CD4-positive, alpha-beta T cell (primary cell): ENCODE results near the gene SUGP2. TPM values are rescaled to one million over a fixed set of nuclear protein-coding genes. Genes with fewer than 3 reads are reported as not detected.
"Not testable (repeated sequence)": the region's sequence is repeated elsewhere in the genome, so short reads cannot be mapped to it uniquely, and the experiment has no call there.

ENCODE experiments used
- ATAC-seq: fragments of 200-7000 bp; cut with Tn5 transposase; one replicate; pipeline ENCODE4 v1.10.0; 2022; ENCODE audit warnings: mild to moderate bottlenecking; ENCODE audit not compliant: poor library complexity
- CTCF ChIA-PET: fragments of 350-600 bp; sonication (Branson Sonifier 250); formaldehyde crosslinking; loops from one replicate; lab custom pipeline; 2021; ENCODE audit warnings: antibody characterized with exemption, inconsistent platforms; lab: Charles Lee
- POLR2A ChIA-PET: fragments of 350-600 bp; sonication (Branson Sonifier 250); formaldehyde crosslinking; loops from one replicate; lab custom pipeline; 2021; ENCODE audit warnings: antibody characterized with exemption, inconsistent platforms; lab: Charles Lee
- DNase-seq, 14 experiments: peaks; one replicate each; pipeline ENCODE4 v3.0.0-alpha.2; 2013 to 2020; ENCODE audit warnings: mixed read lengths in 2 of 14
- H3K27ac ChIP-seq, 2 donors: one replicate each; pipeline versions ENCODE4 v1.5.1 to v1.7.0; 2013; ENCODE audit warnings: low read length in 2 of 2, low read depth in 1 of 2, mild to moderate bottlenecking in 1 of 2
- H3K27me3 ChIP-seq, 2 experiments: 1 replicate in 1 of 2; 2 replicates in 1 of 2; pipeline versions ENCODE4 v1.6.1 to v1.7.0; 2013; ENCODE audit warnings: low read length in 2 of 2, control low read depth in 1 of 2, mild to moderate bottlenecking in 1 of 2, moderate library complexity in 1 of 2; ENCODE audit not compliant: insufficient read depth in 2 of 2, control insufficient read depth in 1 of 2
- H3K36me3 ChIP-seq: one replicate; pipeline ENCODE4 v1.6.1; 2013; ENCODE audit warnings: low read length, control low read depth; ENCODE audit not compliant: insufficient read depth
- H3K4me1 ChIP-seq: one replicate; pipeline ENCODE4 v1.6.1; 2013; ENCODE audit warnings: low read length, control low read depth; ENCODE audit not compliant: insufficient read depth
- H3K4me3 ChIP-seq: one replicate; pipeline ENCODE4 v1.5.1; 2013; ENCODE audit warnings: mild to moderate bottlenecking, low read length, moderate library complexity
- H3K9me3 ChIP-seq, 2 experiments: 1 replicate in 1 of 2; 2 replicates in 1 of 2; pipeline versions ENCODE4 v1.6.1 to v1.7.0; 2013; ENCODE audit warnings: low read length in 2 of 2, mild to moderate bottlenecking in 2 of 2, control low read depth in 1 of 2, moderate library complexity in 1 of 2; ENCODE audit not compliant: control insufficient read depth in 1 of 2, insufficient read depth in 1 of 2
- H3K27ac Mint-ChIP-seq: one replicate; pipeline ENCODE4 v1.8.0; 2020; ENCODE audit warnings: mixed read lengths
- H3K27me3 Mint-ChIP-seq: one replicate; pipeline ENCODE4 v1.8.0; 2021; ENCODE audit warnings: mixed read lengths
- H3K36me3 Mint-ChIP-seq: one replicate; pipeline ENCODE4 v1.8.0; 2021; ENCODE audit warnings: low read depth, mixed read lengths
- H3K4me1 Mint-ChIP-seq: one replicate; pipeline ENCODE4 v1.8.0; 2021; ENCODE audit warnings: low read depth, mixed read lengths
- H3K4me3 Mint-ChIP-seq: one replicate; pipeline ENCODE4 v1.8.0; 2020; ENCODE audit warnings: mild to moderate bottlenecking, mixed read lengths
- H3K9me3 Mint-ChIP-seq: one replicate; pipeline ENCODE4 v1.8.0; 2020; ENCODE audit warnings: mixed read lengths
- CTCF ChIP-seq: fragments of 200-600 bp; IDR thresholded peaks from one replicate; pipeline ENCODE4 v1.8.0; 2022; ENCODE audit warnings: antibody characterized with exemption, mild to moderate bottlenecking
- intact Hi-C, 2 experiments: fragments of 100-400 bp; cut with DNase I in 1 of 2; cut with micrococcal nuclease in 1 of 2; formaldehyde crosslinking; loops; one replicate each; pipeline versions ENCODE4 v1.15.1 to v1.9.0; 2023 to 2025; cut with DNase I, micrococcal nuclease
- total RNA-seq, 174 experiments: library from RNA in 2 of 174; stranded (reverse) in 2 of 174; gene quantifications; one replicate each; pipeline ENCODE4 v1.2.3 and lab custom pipeline; 2021 to 2026

SUGP2 gene
- total RNA-seq, 2 experiments from 2014 or later = 106 to 110 TPM

GRCh38 chr19:18960370-18960769, 72.9 kb downstream of the SUGP2 start:
- no peak overlapping the region for H3K27ac ChIP-seq
- Mint-ChIP-seq H3K9me3 (no peaks in the 10 kb centered on the region), H3K27me3 (peaks cover 6% of the 10 kb centered on the region), H3K4me3 (no peak overlapping the region), H3K4me1 (peaks cover 12% of the 10 kb centered on the region), H3K27ac (no peak overlapping the region), H3K36me3 (no peaks in the 10 kb centered on the region)
- H3K9me3 ChIP-seq = peaks cover 0 to under 1% of the 10 kb centered on the region in 2 experiments
- H3K4me3 ChIP-seq = no peak overlapping the region
- no peak for DNase-seq
- no peak for ATAC-seq
- H3K36me3 ChIP-seq = no peaks in the 10 kb centered on the region
- peaks cover 11% of the 10 kb centered on the region for H3K4me1 ChIP-seq
- peaks cover 3% of the 10 kb centered on the region in 2 experiments for H3K27me3 ChIP-seq
- TF ChIP-seq CTCF = no peak
- POLR2A ChIA-PET = no interaction called here
- intact Hi-C loops = no loop called here
- CTCF ChIA-PET = no interaction called here

GRCh38 chr19:18955042-18955441, 78.3 kb downstream of the SUGP2 start:
- no peaks in the 10 kb centered on the region for H3K4me1 ChIP-seq
- no peaks in the 10 kb centered on the region for H3K27me3 Mint-ChIP-seq
- no peaks in the 10 kb centered on the region for H3K4me1 Mint-ChIP-seq
- H3K4me3 ChIP-seq = no peak overlapping the region
- peaks cover 4% of the 10 kb centered on the region for H3K9me3 Mint-ChIP-seq
- no peak overlapping the region for H3K27ac ChIP-seq
- no peak overlapping the region for H3K27ac Mint-ChIP-seq
- ATAC-seq (no peak), DNase-seq (no peak)
- TF ChIP-seq CTCF = no peak
- H3K36me3 ChIP-seq = no peaks in the 10 kb centered on the region
- ChIA-PET POLR2A (no interaction called here), CTCF (no interaction called here)
- no peaks in the 10 kb centered on the region for H3K27me3 ChIP-seq
- H3K9me3 ChIP-seq = peaks cover 0 to 3% of the 10 kb centered on the region in 2 experiments
- no peak overlapping the region for H3K4me3 Mint-ChIP-seq
- intact Hi-C loops = loop anchor here in 1 of 2 experiments (10.0 kb wide), 1 partner anchor 70 kb away; no protein-coding TSS in a partner anchor
- H3K36me3 Mint-ChIP-seq = no peaks in the 10 kb centered on the region

- CTCF ChIA-PET = no interaction called here
- no peaks in the 10 kb centered on the region for H3K27me3 Mint-ChIP-seq
- no peaks in the 10 kb centered on the region for H3K36me3 Mint-ChIP-seq
- no peak overlapping the region for H3K4me3 Mint-ChIP-seq
- Histone ChIP-seq H3K27ac (no peak overlapping the region), H3K27me3 (no peaks in the 10 kb centered on the region), H3K4me3 (no peak overlapping the region), H3K36me3 (no peaks in the 10 kb centered on the region), H3K4me1 (peaks cover under 1% of the 10 kb centered on the region), H3K9me3 (peaks cover 0 to 3% of the 10 kb centered on the region in 2 experiments)
- intact Hi-C loops = loop anchor here in 1 of 2 experiments (10.0 kb wide), 1 partner anchor 69 kb away; no protein-coding TSS in a partner anchor
- ATAC-seq (no peak), DNase-seq (no peak)
- peaks cover 4% of the 10 kb centered on the region for H3K9me3 Mint-ChIP-seq
- no peaks in the 10 kb centered on the region for H3K4me1 Mint-ChIP-seq
- no peak overlapping the region for H3K27ac Mint-ChIP-seq
- TF ChIP-seq CTCF = no peak
- POLR2A ChIA-PET = no interaction called here
Measured at GRCh38 chr19:18954094-18954493, 79.2 kb downstream of the SUGP2 start.

- POLR2A ChIA-PET, H3K4me1 Mint-ChIP-seq, H3K4me3 Mint-ChIP-seq, H3K36me3 Mint-ChIP-seq, ATAC-seq, H3K9me3 Mint-ChIP-seq, CTCF ChIA-PET, H3K27me3 Mint-ChIP-seq, DNase-seq, H3K36me3 ChIP-seq, H3K27ac Mint-ChIP-seq, H3K4me3 ChIP-seq, H3K27ac ChIP-seq, H3K27me3 ChIP-seq: not testable (repeated sequence)
- Histone ChIP-seq H3K4me1 (peaks cover 13% of the 10 kb centered on the region), H3K9me3 (peaks cover 0 to 10% of the 10 kb centered on the region in 2 experiments)
- intact Hi-C loops = loop anchor here in 1 of 2 experiments (10.0 kb wide), 1 partner anchor 68 kb away; no protein-coding TSS in a partner anchor
Measured at GRCh38 chr19:18952364-18953003, 80.8 kb downstream of the SUGP2 start.
